ENCODE measurements around the gene TMUB2.

DNA sequence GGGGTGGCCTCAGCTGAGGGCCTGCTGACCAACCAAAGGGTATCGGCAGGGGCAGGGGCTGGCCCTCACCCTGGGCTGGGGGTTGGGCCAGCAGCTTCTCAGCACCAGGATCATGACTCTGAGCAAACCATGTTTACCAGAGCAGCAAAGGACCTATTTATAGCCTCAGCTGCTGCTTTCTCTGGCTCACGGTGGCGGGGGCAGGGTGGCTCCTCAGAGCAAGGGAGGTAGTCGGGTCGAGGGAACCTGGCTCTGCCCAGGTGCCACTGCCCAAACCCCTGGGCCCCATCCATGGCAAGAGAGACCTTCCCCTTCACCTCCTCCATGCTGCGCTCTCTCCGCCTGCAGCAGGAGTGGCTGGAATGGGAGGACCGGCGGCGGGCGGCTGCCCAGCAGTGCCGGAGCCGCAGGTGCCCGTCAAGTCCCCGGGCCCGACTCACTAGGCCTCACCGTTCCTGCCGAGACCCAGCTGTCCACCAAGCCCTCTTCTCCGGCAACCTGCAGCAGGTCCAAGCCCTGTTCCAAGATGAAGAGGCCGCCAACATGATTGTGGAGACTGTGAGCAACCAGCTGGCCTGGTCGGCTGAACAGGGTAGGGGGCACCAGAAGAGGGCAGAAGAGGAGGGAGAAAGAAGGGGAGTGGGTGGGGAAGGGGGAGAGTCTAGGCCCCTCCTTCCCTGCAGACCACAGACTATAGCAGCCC, 16.1 kb upstream of the TMUB2 start, which contains the start of gene ASB16:
- TF ChIP-seq POLR2AphosphoS5 (IDR thresholded peaks at IDR 0.05) (no peak), EZH2 (IDR thresholded peaks at IDR 0.05; ENCODE audit: borderline replicate concordance, insufficient read depth, low read length, poor library complexity, severe bottlenecking) (no peak), RAD21 (conservative IDR thresholded peaks at IDR 0.05) (no peak), SMC3 (conservative IDR thresholded peaks at IDR 0.05; ENCODE audit: poor library complexity) (no peak), MXI1 (conservative IDR thresholded peaks at IDR 0.05; ENCODE audit: poor library complexity, severe bottlenecking) (no peak), TAF1 (IDR thresholded peaks at IDR 0.05; ENCODE audit: low read depth) (no peak), EP300 (conservative IDR thresholded peaks at IDR 0.05; ENCODE audit: poor library complexity, severe bottlenecking) (no peak)
- TF ChIP-seq, protein P1, sequence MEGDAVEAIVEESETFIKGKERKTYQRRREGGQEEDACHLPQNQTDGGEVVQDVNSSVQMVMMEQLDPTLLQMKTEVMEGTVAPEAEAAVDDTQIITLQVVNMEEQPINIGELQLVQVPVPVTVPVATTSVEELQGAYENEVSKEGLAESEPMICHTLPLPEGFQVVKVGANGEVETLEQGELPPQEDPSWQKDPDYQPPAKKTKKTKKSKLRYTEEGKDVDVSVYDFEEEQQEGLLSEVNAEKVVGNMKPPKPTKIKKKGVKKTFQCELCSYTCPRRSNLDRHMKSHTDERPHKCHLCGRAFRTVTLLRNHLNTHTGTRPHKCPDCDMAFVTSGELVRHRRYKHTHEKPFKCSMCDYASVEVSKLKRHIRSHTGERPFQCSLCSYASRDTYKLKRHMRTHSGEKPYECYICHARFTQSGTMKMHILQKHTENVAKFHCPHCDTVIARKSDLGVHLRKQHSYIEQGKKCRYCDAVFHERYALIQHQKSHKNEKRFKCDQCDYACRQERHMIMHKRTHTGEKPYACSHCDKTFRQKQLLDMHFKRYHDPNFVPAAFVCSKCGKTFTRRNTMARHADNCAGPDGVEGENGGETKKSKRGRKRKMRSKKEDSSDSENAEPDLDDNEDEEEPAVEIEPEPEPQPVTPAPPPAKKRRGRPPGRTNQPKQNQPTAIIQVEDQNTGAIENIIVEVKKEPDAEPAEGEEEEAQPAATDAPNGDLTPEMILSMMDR (IDR thresholded peaks at IDR 0.05; ENCODE audit: poor library complexity, severe bottlenecking), result no peak
- TF ChIP-seq, protein P2, sequence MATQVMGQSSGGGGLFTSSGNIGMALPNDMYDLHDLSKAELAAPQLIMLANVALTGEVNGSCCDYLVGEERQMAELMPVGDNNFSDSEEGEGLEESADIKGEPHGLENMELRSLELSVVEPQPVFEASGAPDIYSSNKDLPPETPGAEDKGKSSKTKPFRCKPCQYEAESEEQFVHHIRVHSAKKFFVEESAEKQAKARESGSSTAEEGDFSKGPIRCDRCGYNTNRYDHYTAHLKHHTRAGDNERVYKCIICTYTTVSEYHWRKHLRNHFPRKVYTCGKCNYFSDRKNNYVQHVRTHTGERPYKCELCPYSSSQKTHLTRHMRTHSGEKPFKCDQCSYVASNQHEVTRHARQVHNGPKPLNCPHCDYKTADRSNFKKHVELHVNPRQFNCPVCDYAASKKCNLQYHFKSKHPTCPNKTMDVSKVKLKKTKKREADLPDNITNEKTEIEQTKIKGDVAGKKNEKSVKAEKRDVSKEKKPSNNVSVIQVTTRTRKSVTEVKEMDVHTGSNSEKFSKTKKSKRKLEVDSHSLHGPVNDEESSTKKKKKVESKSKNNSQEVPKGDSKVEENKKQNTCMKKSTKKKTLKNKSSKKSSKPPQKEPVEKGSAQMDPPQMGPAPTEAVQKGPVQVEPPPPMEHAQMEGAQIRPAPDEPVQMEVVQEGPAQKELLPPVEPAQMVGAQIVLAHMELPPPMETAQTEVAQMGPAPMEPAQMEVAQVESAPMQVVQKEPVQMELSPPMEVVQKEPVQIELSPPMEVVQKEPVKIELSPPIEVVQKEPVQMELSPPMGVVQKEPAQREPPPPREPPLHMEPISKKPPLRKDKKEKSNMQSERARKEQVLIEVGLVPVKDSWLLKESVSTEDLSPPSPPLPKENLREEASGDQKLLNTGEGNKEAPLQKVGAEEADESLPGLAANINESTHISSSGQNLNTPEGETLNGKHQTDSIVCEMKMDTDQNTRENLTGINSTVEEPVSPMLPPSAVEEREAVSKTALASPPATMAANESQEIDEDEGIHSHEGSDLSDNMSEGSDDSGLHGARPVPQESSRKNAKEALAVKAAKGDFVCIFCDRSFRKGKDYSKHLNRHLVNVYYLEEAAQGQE (IDR thresholded peaks at IDR 0.05; ENCODE audit: borderline replicate concordance), result no peak
